SH-SY5Y (cell line): ENCODE data around the gene PCDHGB2.

Experiments used
- GATA2 ChIP-seq: IDR thresholded peaks from 2 replicates; pipeline ENCODE4 v1.6.1; 2011; ENCODE audit warnings: mild to moderate bottlenecking, low read depth, low read length
- GATA3 ChIP-seq: IDR thresholded peaks from 2 replicates; pipeline ENCODE4 v1.6.1; 2011; ENCODE audit warnings: low read depth, mild to moderate bottlenecking, low read length, moderate library complexity

DNA sequence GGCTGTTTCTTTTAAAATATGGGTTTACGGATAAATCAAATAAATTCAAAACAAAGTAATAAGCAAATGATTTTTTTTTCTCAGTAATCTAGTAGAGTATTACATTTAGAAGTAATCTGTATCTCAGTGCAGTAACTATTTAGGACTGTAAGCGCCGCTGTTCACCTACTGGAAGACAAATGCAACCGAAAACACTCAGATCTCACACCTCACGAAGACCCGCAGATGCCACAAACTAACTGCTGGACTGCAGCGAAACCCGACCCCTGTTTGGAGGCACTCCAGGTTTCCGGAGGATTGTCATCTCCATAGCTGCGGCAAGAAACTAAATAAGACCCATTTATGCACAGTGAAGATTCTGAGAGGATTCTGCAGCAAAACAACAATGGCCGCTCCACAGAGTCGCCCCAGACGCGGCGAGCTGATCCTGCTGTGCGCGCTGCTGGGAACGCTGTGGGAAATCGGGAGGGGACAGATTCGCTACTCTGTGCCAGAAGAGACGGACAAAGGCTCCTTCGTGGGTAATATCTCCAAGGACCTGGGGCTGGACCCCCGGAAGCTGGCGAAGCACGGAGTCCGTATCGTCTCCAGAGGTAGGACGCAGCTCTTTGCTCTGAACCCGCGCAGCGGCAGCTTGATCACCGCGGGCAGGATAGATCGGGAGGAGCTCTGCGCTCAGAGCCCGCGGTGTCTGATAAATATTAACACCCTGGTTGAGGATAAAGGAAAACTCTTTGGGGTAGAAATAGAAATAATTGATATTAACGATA, 32.8 kb downstream of the PCDHGB2 start, which contains the start of gene PCDHGA8:
- no peak for TF ChIP-seq GATA3
- TF ChIP-seq GATA2 = no peak
